Endothelial cell of umbilical vein (primary cell): ENCODE measurements around the gene ALK. TPM values are rescaled to one million over a fixed set of nuclear protein-coding genes. Genes with fewer than 3 reads are reported as not detected.

ENCODE experiments used
- BruUV-seq: library from RNA; stranded (reverse); fragments of 400-500 nt; replicated peaks from 2 replicates; lab custom pipeline; 2021; lab: Mats Ljungman, UMichigan
- CTCF ChIA-PET: fragments of 300-600, 350-600 bp; sonication (Branson Sonifier 250); formaldehyde crosslinking; loops from one replicate; lab custom pipeline; 2021; ENCODE audit warnings: antibody characterized with exemption, inconsistent platforms; lab: Charles Lee
- POLR2A ChIA-PET: fragments of 300-600, 350-600 bp; sonication (Branson Sonifier 250); formaldehyde crosslinking; loops from one replicate; lab custom pipeline; 2021; ENCODE audit warnings: antibody characterized with exemption, inconsistent platforms; lab: Charles Lee
- DNase-seq: peaks from one replicate; pipeline ENCODE4 v3.0.0-alpha.2; 2011; ENCODE audit warnings: low read depth, low spot score
- FAIRE-seq: peaks from 2 replicates; lab custom pipeline; 2011; peaks lifted over from hg19 to GRCh38; lab: Jason Lieb, UNC
- H2AFZ ChIP-seq: 2 replicates; pipeline ENCODE4 v1.6.0; 2012; ENCODE audit warnings: low read depth, low read length, control low read depth, inconsistent platforms
- H3K27ac ChIP-seq: 2 replicates; pipeline ENCODE4 v1.5.1; 2011; ENCODE audit warnings: low read depth, mild to moderate bottlenecking, control low read depth, low read length, moderate library complexity; ENCODE audit not compliant: insufficient read depth
- H3K27me3 ChIP-seq, 2 experiments: 2 replicates each; pipeline versions ENCODE4 v1.6.0 to v1.6.1; 2011; ENCODE audit warnings: low read length in 2 of 2, mixed read lengths in 1 of 2; ENCODE audit not compliant: control insufficient read depth in 2 of 2, insufficient read depth in 2 of 2
- H3K36me3 ChIP-seq, 2 experiments: 2 replicates in 1 of 2; 3 replicates in 1 of 2; pipeline ENCODE4 v1.5.1; 2011; ENCODE audit warnings: low read length in 2 of 2, mild to moderate bottlenecking in 1 of 2, moderate library complexity in 1 of 2; ENCODE audit not compliant: control insufficient read depth in 2 of 2, insufficient read depth in 2 of 2; ENCODE audit errors: extremely low read depth in 1 of 2
- H3K4me1 ChIP-seq: 3 replicates; pipeline ENCODE4 v1.5.1; 2011; ENCODE audit warnings: mild to moderate bottlenecking, low read length; ENCODE audit not compliant: control insufficient read depth, insufficient read depth; ENCODE audit errors: extremely low read depth
- H3K4me2 ChIP-seq: 2 replicates; pipeline ENCODE4 v1.6.1; 2011; ENCODE audit warnings: low read length, control low read depth, mixed read lengths; ENCODE audit not compliant: insufficient read depth
- H3K4me3 ChIP-seq, 3 experiments: fragments of 200-600 bp in 1 of 3; sonication (generic), shearing (Covaris generic) in 1 of 3; replicated peaks in 1 of 3; 2 replicates each; pipeline ENCODE4 v1.5.1; 2011 to 2016; ENCODE audit warnings: control low read depth in 3 of 3, low read length in 3 of 3, mild to moderate bottlenecking in 2 of 3, inconsistent platforms in 1 of 3, low read depth in 1 of 3, moderate library complexity in 1 of 3; ENCODE audit not compliant: insufficient read depth in 1 of 3
- H3K79me2 ChIP-seq: 2 replicates; pipeline ENCODE4 v1.6.0; 2012; ENCODE audit warnings: low read length, inconsistent platforms; ENCODE audit not compliant: control insufficient read depth, insufficient read depth
- H3K9ac ChIP-seq: replicated peaks from 2 replicates; pipeline ENCODE3; 2011; ENCODE audit warnings: low read length, control low read depth; ENCODE audit not compliant: insufficient read depth; ENCODE audit errors: extremely low read depth
- H3K9me1 ChIP-seq: replicated peaks from 3 replicates; pipeline ENCODE4 v1.6.0; 2011; ENCODE audit warnings: mild to moderate bottlenecking, low read length; ENCODE audit not compliant: control insufficient read depth, insufficient read depth; ENCODE audit errors: extremely low read depth
- H3K9me3 ChIP-seq: replicated peaks from 2 replicates; pipeline ENCODE4 v1.5.1; 2012; ENCODE audit warnings: low read length, inconsistent platforms; ENCODE audit not compliant: control insufficient read depth, insufficient read depth
- H4K20me1 ChIP-seq: replicated peaks from 2 replicates; pipeline ENCODE3; 2011; ENCODE audit warnings: mild to moderate bottlenecking, low read length; ENCODE audit not compliant: control insufficient read depth, insufficient read depth; ENCODE audit errors: extremely low read depth
- EZH2 ChIP-seq: IDR thresholded peaks from 2 replicates; pipeline ENCODE4 v1.6.1; 2012; ENCODE audit warnings: borderline replicate concordance, low read depth, mild to moderate bottlenecking, moderate library complexity, low read length, inconsistent platforms; ENCODE audit not compliant: severe bottlenecking
- FOS ChIP-seq: IDR thresholded peaks from 2 replicates; pipeline ENCODE4 v1.6.1; 2011; ENCODE audit warnings: mild to moderate bottlenecking, low read length, moderate library complexity, borderline replicate concordance; ENCODE audit not compliant: insufficient read depth
- GATA2 ChIP-seq: IDR thresholded peaks from 2 replicates; pipeline ENCODE4 v1.7.0; 2011; ENCODE audit warnings: low read depth, mild to moderate bottlenecking, moderate library complexity, mixed read lengths, low read length; ENCODE audit not compliant: insufficient read length, insufficient read depth
- JUN ChIP-seq: IDR thresholded peaks from 2 replicates; pipeline ENCODE4 v1.6.1; 2011; ENCODE audit warnings: borderline replicate concordance, low read depth; ENCODE audit not compliant: insufficient read length, insufficient read depth
- MYC ChIP-seq: IDR thresholded peaks from one replicate; pipeline ENCODE4 v1.6.1; 2011; ENCODE audit warnings: mild to moderate bottlenecking, low read depth, low read length
- POLR2A ChIP-seq: IDR thresholded peaks from 2 replicates; pipeline ENCODE4 v1.6.1; 2012; ENCODE audit warnings: low read depth, mild to moderate bottlenecking, control low read depth, low read length
- dilution Hi-C: fragments of 300-500 bp; cut with MboI; formaldehyde crosslinking; loops from one replicate; pipeline ENCODE4 v1.15.0; 2019; ENCODE audit warnings: low sequenced_read_pairs; ENCODE audit not compliant: extremely low pct_ligation_motif_present
- intact Hi-C: fragments of 100-400 bp; cut with micrococcal nuclease; formaldehyde crosslinking; loops from one replicate; pipeline ENCODE4 v1.10.0; 2022
- polyA plus RNA-seq, 4 experiments: library from polyadenylated mRNA; depleted of rRNA in 3 of 4; stranded (reverse) in 3 of 4; unstranded in 1 of 4; fragments of >200 nt; gene quantifications; 2 replicates each; pipeline versions ENCODE4 v1.2.1 to v1.2.3, GENCODE V29; 2011 to 2012; ENCODE audit warnings: missing spikeins in 1 of 4
- total RNA-seq: library from RNA; stranded (reverse); gene quantifications from 2 replicates; pipeline ENCODE4 v1.2.3, GENCODE V29; 2021
- TF ChIP-seq, protein P1 (sequence below), 2 donors: IDR thresholded peaks; 1 replicate in 1 of 2; 2 replicates in 1 of 2; pipeline ENCODE4 v1.5.1; 2011; ENCODE audit warnings: low read length in 2 of 2, mild to moderate bottlenecking in 2 of 2, moderate library complexity in 2 of 2, control low read depth in 1 of 2, inconsistent platforms in 1 of 2, low read depth in 1 of 2; ENCODE audit not compliant: insufficient read depth in 1 of 2; ENCODE audit errors: extremely low read depth in 1 of 2

ALK gene
- total and polyA plus RNA-seq, 2 donors (not counting 3 experiments of a cell fraction or from before 2014, with no cell fraction given): not detected

DNA sequence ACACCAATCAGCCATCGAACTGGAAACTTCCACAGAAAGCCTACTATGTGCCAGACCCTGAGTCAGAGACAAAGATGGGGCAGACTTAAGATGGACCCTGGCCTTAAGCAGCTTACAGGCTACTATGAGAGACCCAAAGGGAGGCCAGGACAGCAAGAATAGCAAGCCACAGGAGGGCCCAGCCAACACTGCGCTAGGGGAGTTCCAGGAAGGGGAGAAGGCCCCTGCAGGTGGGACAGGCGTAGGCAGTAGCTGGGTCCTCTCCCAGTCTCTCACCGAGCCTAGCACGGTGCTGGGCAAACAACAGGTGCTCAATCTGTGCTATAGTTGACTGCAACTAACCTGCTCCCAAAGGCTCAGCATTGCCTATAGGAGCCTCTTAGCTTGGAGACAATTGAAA lies 670.0 kb downstream of the ALK start:
- H3K27me3 ChIP-seq: peaks cover 5 to 6% of the 10 kb centered on the region in 2 experiments
- H3K79me2 ChIP-seq: no peaks in the 10 kb centered on the region
- no peak for TF ChIP-seq MYC
- TF ChIP-seq, protein P1, sequence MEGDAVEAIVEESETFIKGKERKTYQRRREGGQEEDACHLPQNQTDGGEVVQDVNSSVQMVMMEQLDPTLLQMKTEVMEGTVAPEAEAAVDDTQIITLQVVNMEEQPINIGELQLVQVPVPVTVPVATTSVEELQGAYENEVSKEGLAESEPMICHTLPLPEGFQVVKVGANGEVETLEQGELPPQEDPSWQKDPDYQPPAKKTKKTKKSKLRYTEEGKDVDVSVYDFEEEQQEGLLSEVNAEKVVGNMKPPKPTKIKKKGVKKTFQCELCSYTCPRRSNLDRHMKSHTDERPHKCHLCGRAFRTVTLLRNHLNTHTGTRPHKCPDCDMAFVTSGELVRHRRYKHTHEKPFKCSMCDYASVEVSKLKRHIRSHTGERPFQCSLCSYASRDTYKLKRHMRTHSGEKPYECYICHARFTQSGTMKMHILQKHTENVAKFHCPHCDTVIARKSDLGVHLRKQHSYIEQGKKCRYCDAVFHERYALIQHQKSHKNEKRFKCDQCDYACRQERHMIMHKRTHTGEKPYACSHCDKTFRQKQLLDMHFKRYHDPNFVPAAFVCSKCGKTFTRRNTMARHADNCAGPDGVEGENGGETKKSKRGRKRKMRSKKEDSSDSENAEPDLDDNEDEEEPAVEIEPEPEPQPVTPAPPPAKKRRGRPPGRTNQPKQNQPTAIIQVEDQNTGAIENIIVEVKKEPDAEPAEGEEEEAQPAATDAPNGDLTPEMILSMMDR (IDR thresholded peaks at IDR 0.05; ENCODE audit: extremely low read depth in 1 of 2, insufficient read depth in 1 of 2, low read depth in 1 of 2, low read length in 2 of 2): no peak
- TF ChIP-seq GATA2: no peak
- TF ChIP-seq JUN: no peak
- no peak for TF ChIP-seq FOS
- no peak for TF ChIP-seq POLR2A
- no peak for TF ChIP-seq EZH2
- H3K4me2 ChIP-seq: no peak overlapping the region
- no peaks in the 10 kb centered on the region for H3K36me3 ChIP-seq
- dilution Hi-C loops: no loop called here
- no peak overlapping the region for H3K4me3 ChIP-seq
- no peak overlapping the region for H3K27ac ChIP-seq
- intact Hi-C loops: no loop called here
- H4K20me1 ChIP-seq: no peaks in the 10 kb centered on the region
- H3K9ac ChIP-seq: no peak overlapping the region
- DNase-seq: no peak
- no peak for FAIRE-seq
- H3K4me1 ChIP-seq: no peaks in the 10 kb centered on the region
- H3K9me1 ChIP-seq: no peaks in the 10 kb centered on the region
- ChIA-PET POLR2A (no interaction called here), CTCF (interaction anchor here (0.9 kb wide), 1 partner anchor 9 kb away, joined by 3 read pairs; no protein-coding TSS in a partner anchor)
- H2AFZ ChIP-seq: no peak overlapping the region
- no TSS peak for BruUV-seq
- H3K9me3 ChIP-seq: no peaks in the 10 kb centered on the region
